CD4-positive, alpha-beta T cell treated with Interleukin-10 for 1 hour (primary cell): ENCODE results near the gene EPB41L1.

Source experiments
- DNase-seq: peaks from one replicate; pipeline ENCODE4 v3.0.0-alpha.2; 2020

Gene EPB41L1

GRCh38 chr20:36154700-36155628 lies at the start of gene EPB41L1:
EPB41L1 (plus strand) TSS chr20:36154740; CDS start chr20:36173778, 19,038 bp downstream.
- peak; percentile 4 for DNase-seq

- DNase-seq, result no peak
These were observed 49.7 kb upstream of the EPB41L1 start for GRCh38 chr20:36104856-36105255.

GRCh38 chr20:36105711-36106226 lies 48.8 kb upstream of the EPB41L1 start:
- no peak for DNase-seq

GRCh38 chr20:36106606-36107005 lies 47.9 kb upstream of the EPB41L1 start:
- DNase-seq, result no peak

GRCh38 chr20:36107881-36108280 lies 46.7 kb upstream of the EPB41L1 start:
- DNase-seq, result no peak

- DNase-seq, result no peak
These were observed 45.1 kb upstream of the EPB41L1 start for GRCh38 chr20:36109251-36109947.

GRCh38 chr20:36110994-36111393 lies 43.5 kb upstream of the EPB41L1 start:
- DNase-seq, result no peak

GRCh38 chr20:36112112-36112511 lies 42.4 kb upstream of the EPB41L1 start:
- DNase-seq, result no peak

GRCh38 chr20:36113036-36113435 lies 41.5 kb upstream of the EPB41L1 start:
- no peak for DNase-seq

- no peak for DNase-seq
These were observed 40.8 kb upstream of the EPB41L1 start for GRCh38 chr20:36113566-36114250.

GRCh38 chr20:36114707-36115106 lies 39.8 kb upstream of the EPB41L1 start:
- DNase-seq, result no peak

- DNase-seq, result no peak
These were observed 38.6 kb upstream of the EPB41L1 start for GRCh38 chr20:36115925-36116324.

- DNase-seq, result no peak
These were observed 37.6 kb upstream of the EPB41L1 start for GRCh38 chr20:36116807-36117441.

- no peak for DNase-seq
These were observed 36.9 kb upstream of the EPB41L1 start for GRCh38 chr20:36117638-36118037.

GRCh38 chr20:36118371-36118770 lies 36.2 kb upstream of the EPB41L1 start:
- DNase-seq, result no peak

GRCh38 chr20:36119537-36119936 lies 35.0 kb upstream of the EPB41L1 start:
- DNase-seq, result no peak

- DNase-seq, result no peak
These were observed 34.3 kb upstream of the EPB41L1 start for GRCh38 chr20:36120241-36120640.

- DNase-seq, result no peak
These were observed 33.5 kb upstream of the EPB41L1 start for GRCh38 chr20:36120991-36121390.

- no peak for DNase-seq
These were observed 32.3 kb upstream of the EPB41L1 start for GRCh38 chr20:36121981-36122930.

GRCh38 chr20:36122931-36123288 lies 31.6 kb upstream of the EPB41L1 start:
- DNase-seq, result no peak

GRCh38 chr20:36125097-36125496 lies 29.4 kb upstream of the EPB41L1 start:
- DNase-seq, result no peak
